IPS-11a (cell line): ENCODE results near the gene MEGF11.

ENCODE experiments used
- H3K4me3 ChIP-seq: one replicate; pipeline ENCODE4 v1.5.1; 2013; ENCODE audit warnings: low read depth, low read length, control low read depth

MEGF11 gene

DNA sequence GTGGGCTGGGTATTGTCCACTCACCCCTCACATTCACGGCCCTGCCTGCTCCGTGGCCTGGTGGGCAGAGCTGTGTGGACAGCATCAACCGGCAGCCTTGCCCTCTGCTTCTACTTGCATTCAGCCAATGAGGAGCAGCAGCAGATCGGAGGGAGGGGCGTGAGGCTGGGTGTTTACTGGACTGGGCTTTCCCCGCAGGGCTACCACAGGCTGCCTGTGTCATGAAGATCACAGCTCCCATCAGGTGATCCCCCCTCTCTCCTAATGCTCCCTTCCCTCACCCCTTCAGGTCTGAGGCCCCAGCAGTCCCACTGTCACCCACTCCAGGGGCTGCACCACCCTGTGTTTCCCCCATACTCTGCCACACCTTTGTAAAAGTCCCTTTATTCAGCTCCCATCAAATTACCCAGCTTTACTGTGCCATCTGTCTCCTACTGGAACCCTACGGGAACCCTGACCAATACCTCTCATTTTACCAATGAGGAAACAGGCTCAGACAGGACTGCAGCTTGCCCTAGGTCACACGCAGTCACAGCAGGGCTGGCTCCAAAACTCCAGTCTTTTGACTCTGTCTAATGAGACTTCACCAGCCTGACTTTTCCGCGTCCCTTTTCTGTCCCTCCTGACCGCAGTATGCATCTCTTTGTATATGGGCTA lies 81.1 kb downstream of the MEGF11 start:
- H3K4me3 ChIP-seq, result no peak overlapping the region

DNA sequence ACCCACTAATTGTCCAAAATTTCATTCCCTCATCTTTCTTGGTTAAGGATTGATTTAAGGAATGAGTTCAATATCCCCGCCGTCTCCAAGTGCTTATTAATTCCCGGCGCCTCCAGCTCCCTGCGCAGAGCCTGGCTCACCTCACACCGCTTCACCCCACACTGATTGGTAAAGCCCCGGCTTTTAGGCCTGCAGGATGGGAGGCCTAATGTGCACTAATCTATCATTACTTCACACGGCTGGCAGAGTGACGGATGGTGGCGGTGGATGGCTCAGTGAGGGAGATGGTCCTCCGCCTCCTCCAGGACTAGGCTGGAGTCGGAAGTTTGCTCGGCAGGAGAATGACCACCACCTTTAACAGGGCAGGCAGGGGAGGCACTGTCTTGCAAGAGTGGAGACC lies 81.7 kb downstream of the MEGF11 start:
- no peak overlapping the region for H3K4me3 ChIP-seq

DNA sequence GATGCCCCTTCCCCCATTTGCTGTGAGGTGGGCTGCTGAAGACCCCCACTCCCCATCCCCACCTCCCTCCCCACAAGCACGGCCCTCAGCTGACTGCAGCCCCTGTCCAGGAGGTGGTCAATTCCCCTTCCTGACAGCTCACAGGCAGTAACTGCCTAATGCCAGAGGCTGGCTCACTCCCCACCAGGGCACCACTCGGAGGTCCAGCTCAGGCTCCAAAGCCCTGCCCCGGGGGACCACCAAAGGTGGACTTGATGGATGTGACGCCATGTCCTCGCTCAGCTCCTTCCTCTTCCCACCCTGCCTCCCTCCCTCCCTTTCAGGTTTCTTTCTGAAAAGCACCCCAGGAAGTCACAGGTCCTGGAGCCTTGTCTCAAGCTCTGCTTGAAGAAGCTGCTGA lies 82.8 kb downstream of the MEGF11 start:
- H3K4me3 ChIP-seq, result no peak overlapping the region

DNA sequence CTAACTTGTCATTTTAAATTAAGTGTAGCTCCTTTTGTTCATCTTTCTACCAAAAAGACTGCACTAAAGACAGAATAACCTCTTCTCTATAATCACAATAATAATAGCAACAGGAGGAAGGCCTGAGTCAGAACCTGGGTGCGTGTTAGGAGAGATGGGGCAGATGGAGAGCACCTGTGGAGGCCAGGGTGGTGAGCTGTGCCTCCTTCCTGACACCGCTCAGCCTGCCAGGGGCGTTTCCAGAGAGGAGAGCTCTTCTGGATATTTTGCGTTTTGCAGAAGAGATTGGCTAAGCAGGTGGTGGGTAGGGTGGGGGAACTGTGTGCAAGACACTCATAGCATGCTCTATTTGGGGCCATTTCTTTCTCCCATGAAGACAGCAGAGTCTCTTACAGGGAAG lies 83.5 kb downstream of the MEGF11 start:
- H3K4me3 ChIP-seq, result no peak overlapping the region

DNA sequence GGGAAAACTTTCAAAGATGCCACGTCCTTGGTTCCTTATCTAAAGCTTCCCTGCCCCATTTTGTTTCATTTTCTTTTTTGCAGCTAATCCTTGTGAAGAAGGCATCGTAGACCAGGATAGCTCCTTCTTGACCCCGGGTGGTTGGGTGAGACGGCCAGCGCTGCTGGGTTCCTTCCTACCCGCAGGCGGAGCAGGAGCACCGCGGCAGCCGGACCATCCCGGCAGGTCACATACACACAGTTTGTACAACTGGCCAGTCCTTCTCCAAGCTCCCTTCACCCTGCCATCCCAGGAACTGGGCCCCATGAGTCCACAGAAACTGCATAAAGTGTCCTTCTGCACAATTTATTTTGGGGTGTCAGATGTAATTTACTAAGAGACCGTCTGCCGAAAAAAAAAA lies 83.9 kb downstream of the MEGF11 start:
- H3K4me3 ChIP-seq, result no peak overlapping the region

DNA sequence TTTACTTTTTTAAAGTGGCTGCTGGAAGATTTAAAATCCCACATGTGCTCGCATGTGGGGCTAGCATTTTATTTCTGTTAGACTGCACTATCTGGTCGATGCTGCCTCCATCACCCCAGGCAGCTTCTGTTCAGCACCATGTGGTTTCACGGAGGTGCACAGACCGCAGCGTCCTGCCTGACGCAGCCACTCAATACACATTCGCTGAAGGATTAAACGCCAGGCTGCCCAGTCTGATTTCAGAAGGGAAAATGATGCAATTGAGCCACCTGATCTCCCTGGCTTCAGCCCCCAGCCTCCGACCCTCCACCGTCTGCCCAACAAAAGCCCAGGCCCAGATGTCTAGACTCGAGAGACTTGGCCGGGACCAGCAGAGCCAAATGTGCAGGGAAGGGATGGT lies 84.5 kb downstream of the MEGF11 start:
- H3K4me3 ChIP-seq, result no peak overlapping the region

DNA sequence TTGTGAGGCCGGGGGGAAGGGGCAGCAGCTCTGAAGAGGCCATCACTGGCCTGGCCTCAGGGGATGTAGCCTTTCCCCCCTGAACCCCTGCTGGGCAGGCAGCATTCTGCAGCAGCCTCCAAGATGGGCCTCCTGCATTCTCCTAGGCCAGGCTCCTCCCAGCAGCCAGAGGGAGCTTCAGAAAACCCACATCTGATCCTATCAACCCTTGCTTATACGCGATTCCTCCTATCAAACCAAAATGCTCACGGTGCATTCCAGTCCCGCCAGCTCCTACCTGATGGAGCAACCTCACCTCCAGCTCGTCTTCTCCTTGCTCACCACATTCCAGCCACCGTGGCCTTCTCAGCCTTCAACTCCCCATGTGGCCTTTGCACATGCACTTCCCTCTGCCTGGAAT lies 85.7 kb downstream of the MEGF11 start:
- H3K4me3 ChIP-seq, result no peak overlapping the region

DNA sequence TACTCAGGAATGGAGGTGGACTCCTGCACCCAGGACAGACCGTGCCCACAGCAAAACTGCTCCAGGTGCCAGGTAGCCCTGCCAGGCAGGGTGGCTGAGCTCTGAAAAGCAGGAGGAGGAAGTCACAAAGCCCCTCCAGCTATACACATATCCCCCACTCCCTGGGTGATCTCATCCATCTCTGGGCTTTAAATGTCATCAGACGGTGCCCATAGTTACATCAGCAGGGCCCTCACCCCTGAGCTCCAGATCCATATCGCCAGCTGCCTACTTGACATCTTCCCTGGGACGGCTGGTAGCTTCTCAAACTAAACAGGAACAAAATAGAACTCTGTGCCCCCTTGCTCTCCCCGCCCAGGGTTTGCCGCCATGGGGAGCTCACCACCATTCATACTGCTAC lies 87.7 kb downstream of the MEGF11 start:
- no peak overlapping the region for H3K4me3 ChIP-seq

DNA sequence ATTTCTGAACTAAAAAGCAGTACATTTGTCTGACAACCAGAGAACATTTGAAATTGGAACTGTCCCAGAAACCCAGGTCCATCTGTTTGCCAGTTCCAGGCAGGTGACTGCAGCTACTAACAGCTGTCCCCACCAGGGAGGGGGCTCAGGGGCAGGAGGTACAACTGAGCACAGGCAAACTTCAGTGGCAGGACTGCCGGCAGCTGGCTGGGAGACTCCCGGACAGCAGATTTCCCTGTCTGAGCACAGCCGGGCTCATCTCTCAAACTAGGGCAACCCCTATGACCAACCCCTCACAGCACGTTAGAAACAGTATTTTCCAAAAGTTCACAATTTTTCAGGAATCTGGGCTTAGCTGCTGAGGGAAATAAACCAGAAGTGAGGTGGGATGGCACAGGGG lies 88.8 kb downstream of the MEGF11 start:
- no peak overlapping the region for H3K4me3 ChIP-seq

DNA sequence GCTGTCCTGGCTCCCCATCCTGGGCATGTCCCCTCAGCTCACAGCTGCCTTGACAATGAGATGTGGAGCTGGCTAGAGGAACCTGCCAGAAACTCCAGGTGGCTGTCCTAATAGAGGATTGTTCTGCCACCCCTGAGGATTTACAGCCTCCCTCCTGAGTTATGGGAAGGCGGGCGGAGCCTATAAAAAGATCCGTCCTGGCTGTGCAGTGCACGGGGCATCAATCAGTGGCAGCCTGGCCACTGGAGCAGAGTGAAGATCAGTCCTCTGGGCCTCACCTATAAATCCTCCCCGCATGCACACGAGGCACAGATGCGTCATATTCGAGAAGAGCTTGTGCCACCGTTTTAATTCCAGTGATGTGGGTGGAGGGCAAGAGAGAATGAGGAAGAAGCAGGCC lies 90.0 kb downstream of the MEGF11 start:
- H3K4me3 ChIP-seq, result no peak overlapping the region

DNA sequence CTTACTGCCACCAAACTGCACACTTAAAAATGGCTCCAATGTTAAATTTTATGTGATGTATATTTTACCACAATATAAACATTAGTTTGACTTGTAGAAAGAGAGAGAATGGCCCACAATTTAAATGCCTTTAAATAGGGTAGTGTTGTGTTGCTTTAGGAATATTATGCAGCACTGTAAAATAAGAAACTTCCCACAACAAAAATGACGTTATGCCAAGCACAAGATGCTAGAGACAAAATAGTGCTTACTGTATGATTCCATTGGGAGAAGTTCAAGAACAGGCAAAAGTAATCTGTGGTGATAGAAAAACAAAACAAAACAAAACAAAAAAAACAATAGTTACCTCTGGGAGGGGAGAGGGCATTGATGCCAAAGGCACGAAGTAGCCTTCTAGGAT lies 91.3 kb downstream of the MEGF11 start:
- no peak overlapping the region for H3K4me3 ChIP-seq

DNA sequence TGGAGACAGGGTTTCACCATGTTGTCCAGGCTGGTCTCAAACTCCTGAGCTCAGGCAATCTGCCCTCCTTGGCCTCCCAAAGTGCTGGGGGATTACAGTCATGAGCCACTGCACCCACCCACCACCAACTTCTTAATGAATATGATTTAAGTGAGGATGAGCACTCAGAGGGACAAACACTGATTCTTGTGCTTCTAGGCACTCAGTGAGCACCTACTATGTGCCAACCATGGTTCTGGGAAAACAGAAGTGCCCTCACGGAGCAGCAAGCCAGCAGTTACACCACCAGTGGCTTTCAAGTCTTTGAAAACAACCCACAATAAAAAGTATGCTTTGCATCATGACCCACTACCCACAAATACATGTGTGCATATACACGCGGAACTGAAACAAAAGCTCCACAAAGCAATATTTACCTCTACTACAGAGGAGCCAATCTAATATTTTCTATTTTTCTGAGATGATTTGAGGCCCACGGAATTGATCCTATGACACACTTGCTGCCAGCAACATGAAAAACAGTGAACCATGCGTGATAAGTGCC lies 91.9 kb downstream of the MEGF11 start:
- H3K4me3 ChIP-seq, result no peak overlapping the region

DNA sequence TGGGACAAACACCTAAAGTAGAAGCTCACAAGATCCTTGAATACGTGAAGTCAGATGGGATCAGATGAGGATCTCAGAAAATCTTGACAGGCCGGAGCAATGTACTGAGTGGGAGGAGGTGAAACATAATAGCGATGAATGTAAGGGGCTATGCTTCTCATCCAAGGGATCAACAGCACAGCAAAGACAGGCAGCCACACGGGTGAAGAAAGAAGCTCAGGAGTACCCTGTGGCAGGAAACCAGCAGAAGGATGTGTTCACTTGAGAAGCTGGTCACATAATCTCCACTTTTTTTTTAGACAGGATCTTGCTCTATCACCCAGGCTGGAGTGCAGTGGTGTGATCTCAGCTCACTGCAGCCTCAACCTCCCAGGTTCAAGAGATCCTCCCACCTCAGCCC lies 92.4 kb downstream of the MEGF11 start:
- no peak overlapping the region for H3K4me3 ChIP-seq

DNA sequence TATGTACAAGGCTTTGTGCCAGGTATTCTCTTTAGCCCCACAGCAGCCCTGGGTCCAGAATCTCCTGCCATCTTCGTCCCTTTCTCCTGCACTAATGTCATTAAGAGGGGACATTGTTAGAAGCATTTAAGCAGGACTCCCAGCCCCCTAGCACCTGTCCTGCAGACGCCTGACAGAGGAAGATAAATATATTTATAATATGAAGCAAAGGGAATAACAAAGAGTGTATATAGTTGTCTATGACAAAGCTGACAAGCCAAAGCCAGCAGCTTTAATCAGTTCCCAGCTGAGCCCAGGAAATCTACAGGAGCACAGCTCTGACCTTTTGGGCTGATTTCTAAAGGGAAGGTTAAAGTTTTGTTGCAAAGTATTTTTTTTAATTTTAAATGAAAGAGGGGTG lies 96.0 kb downstream of the MEGF11 start:
- no peak overlapping the region for H3K4me3 ChIP-seq

DNA sequence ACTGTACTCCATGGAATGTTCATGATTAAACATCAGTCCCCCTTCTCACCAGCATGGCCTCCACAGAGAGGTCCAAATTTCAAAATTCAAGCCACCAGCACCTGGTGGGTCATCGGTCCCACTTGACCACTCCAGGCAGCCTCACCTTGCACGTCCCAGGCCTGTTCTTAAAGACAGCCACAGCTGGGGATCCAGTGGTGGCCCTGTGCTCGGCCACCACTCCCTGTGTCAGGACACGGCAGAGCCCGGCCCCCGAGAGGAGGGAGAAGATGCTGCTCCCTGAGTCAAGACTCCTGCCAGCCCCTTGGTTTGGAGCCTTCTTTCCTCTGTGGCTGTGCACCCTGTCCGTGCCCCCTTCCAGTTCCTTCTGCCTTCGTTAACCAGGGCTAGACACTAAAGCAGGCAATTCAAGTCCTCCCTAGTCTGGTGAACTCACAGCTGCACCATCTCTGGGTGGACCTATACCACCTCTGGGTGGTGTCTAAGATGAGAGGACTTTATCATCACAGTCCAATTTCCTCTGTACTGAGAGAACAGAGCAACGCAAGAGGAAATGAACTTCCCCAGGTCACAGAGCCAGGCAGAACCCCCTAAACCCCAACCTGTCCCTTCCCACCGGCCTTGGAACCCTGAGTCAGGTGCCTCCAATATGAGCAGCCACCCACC lies 97.1 kb downstream of the MEGF11 start:
- H3K4me3 ChIP-seq, result no peak overlapping the region

DNA sequence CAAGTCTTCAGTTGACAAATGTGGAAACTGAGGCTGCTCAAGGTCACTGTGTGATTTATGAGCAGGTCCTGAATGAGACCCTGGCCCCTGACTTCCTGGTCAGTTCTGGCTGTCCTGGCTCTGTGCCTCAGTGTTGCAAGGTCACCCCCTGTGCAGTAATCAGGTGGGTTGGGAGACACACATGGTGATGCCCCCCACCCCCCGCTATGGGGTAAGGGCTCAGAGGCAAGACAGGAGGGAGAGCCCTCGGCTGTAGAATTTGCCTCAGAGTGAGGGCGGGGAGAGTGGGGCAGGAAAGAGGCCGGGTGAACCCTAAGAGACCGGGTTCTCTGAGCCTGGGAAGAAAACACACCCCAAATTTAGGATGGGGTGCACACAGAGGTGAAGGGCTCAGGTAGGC lies 98.5 kb downstream of the MEGF11 start:
- H3K4me3 ChIP-seq, result no peak overlapping the region

DNA sequence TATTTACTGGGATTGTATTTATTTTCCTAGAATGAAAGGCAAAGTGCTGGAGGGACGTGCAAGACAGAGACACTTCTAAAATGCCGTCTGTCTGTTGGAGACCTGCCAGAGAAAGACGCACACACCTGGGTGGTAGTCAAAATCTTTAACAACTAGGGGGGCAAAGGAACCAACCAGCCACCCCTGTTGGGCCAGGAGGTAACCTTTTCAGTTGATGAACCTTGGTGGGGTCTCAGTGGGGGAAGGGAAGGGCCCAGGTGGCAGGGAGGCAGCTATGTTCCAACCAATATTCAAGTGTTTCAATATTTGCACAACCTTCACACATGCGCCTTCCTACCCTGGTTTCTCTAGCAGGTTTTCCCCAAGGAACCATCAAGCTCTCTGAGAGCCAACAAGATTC lies 99.0 kb downstream of the MEGF11 start:
- no peak overlapping the region for H3K4me3 ChIP-seq

DNA sequence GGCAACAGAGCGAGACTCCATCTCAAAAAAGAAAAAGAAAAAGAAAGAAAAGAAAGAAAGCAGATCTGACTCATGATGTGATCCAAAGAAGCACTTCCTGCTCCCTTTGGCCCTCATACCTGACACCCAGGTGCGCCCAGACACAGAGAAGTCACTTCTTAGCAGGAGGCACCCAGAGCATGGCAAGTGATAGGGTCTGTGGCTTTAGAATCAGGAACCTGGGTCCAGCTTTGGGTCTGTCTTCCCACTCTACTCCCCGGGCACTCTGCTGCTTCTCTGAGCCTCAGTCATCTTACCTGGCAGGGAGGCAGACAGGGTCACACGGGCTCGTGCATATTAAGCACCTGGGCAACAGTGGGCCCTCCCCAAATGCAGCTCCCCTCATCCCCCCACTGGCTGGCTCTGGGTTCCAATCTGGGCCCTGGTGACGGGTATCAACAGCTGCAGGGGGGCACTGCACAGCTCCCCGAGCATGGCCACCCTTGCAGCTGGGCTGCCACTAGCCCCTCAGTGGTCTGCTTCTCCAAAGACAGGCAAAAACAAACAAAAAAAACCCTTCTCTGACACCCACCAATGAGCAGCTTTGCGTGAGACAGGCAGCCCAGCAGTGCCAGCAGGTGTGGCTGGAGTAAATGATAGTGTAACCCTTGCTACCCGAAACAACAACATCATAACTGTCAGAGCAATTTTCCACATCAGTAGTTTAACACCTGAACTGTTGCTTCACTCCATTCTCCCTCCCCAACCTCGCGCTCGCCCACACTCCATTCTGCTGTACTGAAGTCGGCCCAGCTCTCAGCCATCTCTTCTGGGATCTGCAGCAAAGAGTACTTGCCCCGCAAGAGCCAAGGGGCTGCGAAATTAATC lies 99.8 kb downstream of the MEGF11 start:
- no peak overlapping the region for H3K4me3 ChIP-seq

DNA sequence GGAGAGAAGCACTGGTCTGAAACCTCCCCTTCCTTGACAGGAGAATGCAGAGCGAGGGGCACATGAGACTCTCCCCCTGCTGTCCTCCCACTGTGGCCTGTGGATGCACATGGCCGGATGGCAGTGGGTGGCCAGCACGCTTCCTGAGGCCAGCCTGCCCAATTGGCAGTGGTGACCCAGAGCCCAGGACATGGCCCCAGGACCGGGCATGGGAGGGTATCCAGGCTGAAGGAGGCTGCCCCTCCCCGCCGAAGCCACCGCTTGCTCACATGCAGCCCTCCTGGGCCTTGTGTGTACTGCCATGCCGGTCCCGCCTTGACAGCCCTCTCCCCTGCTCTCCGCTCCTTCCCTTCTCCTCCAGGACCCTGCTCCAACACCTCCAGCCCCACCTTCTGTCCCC lies 100.9 kb downstream of the MEGF11 start:
- no peak overlapping the region for H3K4me3 ChIP-seq

DNA sequence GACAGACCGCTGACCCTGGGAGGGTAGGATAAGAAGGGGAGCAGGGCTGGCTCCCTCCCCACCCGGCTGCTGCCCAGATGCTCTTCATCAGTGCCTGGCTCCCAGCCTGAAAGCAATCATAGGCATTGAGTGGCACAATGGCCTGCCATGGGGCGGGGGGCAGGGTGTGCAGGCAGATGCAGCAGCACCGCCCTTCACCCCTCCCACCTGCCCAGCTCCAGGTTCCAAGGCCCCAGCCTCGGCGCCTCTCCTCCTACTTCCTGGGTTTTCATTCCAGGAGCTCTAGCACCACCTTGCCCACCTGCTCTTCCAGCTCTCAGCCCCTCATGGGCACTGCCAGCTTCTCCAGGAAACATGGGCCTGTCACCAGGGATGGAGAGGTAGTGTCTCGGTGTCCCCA lies 101.7 kb downstream of the MEGF11 start:
- H3K4me3 ChIP-seq, result no peak overlapping the region

DNA sequence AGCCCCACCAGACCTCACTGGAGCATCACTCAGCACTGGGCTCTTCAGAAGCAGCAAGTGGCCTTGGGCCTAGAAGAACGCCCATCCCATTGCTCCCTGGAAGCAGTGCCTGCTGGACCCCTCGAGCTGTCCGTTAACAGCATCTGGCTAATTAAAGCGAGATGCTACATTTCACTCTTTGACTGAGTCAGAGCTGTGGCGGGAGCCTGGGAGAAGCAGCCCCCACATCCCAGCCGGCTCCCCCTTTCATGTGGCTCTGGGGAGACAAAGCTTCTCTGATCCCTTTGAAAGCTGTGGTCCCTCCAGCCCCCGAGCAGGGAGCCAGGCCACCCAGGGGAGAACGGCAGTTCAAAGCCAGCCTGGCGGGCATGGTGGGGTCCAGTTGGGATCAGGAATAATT lies 103.7 kb downstream of the MEGF11 start:
- H3K4me3 ChIP-seq, result no peak overlapping the region

DNA sequence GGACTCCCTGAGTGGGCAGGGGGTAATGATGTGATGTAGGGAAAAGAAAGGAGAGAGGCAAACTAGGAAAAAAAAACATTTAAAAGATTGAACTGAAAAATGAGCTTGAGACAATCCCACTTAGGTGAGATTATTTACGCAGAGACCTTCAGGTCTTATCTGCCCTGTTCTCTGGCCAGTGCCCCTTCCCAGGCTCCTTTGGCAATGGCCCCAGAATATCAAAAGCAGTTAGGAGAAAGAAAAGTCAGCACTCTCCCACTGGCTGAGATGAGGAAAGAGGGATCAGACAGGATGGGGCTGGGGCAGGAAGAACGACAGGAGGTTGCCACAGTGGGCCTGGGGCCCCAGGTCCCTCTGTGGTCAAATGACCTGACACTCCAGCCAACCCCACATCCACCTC lies 105.4 kb downstream of the MEGF11 start:
- H3K4me3 ChIP-seq, result no peak overlapping the region
